LoVo (cell line): Measurements from ENCODE around the gene SPTBN5.

Experiments
- DNase-seq: peaks from one replicate; pipeline ENCODE4 v3.0.0-alpha.2; 2016; ENCODE audit warnings: low spot score

SPTBN5 gene

DNA sequence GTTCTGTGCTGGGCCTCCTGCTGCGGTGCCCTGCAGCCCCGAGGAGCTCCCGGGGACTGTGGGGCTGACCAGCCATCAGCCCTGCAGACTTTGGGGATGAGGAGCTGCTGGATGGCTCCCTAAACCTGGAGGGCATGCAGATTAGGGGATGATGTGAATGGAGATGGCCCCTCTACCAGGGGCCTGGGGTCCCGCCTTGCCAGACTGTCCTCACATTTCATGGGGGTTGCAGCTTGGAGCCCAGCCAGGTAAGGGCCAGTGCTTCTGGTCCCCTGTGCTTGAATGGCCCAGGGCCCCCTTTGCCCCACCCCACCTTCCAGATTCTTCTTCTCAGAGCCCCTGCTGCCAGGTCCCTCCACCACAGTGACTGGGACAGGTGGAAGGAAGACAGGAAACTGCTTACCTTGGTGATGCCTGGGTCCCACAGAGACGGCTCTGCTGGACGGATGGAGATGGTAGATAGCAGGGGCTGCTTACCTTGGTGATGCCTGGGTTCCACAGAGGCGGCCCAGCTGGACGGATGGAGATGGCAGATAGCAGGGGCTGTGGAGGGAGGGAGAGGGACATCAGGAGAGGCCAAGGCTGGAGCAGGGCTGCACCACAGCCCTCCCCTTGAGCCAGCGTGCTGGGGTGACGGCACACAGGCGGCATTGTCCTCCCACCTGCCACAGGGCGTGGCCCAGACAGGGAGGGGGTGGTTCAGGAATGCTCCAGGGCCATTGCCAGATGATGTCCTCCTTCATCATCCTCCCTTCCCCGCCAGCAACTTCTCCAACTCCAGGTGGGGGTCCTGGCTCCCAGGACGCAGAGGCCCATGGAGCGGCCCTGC, at the start of gene SPTBN5:
TSS of gene SPTBN5 (minus strand) at position 632 of the 829 bp plus-strand sequence. CDS start at position 76, 556 bp downstream.
- DNase-seq: peak; percentile 8

DNA sequence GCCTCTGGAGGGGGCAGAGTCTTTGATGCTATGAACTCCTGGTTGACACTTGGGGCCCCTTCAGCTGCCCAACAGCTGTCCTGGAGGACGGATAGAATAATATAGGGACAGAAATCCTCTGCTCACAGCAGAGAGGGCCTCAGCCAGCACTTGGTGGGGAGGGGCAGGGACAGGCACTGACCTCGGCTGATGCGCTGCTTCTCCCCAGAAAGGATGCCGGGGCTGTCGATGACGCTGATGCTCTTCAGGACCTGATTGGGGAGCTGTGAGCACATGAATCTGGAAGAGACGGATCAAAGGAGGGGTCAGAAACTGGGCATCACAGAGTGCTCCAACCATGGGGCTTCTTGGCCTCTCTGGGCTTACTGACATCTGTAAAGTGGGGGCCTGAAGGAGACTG, 49.0 kb upstream of the SPTBN5 start:
- no peak for DNase-seq

DNA sequence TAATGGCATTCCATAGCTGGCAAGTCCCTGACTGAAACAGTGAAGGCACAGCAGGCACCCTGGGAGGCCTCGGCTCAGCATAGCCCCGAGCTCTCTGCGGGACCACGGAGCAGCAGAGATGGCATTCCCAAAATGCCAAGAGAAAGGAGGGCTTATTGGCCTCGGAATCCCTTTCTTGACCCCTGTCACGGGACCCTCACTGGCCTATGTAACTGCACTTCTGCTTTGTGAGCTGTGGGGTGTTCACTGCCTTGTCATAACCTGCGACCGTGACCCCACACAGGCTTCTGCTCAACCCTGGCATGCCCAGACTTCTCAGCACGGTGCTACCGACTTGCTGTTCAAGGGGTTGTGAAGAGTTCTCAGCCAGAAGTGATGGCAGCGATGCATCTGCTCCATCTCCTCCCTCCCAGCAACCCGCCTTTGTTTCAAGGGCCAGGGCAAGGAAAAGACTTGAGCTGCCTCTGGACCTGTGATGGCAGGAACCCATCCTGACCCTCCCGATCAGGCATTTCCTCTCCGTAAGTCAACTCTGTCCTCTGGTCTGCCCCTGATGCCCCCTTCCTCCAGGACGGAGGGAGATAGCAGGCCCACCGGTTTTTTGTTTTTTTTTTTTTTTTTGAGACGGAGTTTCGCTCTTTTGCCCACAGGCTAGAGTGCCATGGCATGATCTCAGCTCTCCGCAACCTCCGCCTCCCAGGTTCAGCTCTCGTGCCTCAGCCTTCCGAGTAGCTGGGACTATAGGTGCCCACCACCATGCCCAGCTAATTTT, 48.0 kb upstream of the SPTBN5 start:
- DNase-seq: no peak

DNA sequence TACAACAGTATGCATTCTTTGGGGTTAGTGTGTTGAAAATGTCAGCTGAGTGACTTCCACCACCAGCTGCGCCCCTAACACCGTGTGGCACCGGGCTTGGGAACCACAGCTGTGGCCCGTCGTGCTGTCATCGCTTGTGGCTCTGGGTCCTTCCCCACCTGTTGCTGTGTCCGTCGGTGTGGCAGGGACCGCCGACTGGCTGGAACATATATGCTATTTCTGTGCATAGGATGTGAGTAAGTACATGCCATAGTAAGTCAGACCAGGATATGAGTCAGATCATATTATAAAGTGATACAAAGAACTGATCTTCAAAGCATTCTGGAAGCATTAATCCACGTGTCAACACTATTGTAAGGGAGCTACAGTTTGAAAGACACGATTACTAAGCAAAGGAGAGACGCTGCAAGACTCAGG, 46.6 kb upstream of the SPTBN5 start:
- no peak for DNase-seq

DNA sequence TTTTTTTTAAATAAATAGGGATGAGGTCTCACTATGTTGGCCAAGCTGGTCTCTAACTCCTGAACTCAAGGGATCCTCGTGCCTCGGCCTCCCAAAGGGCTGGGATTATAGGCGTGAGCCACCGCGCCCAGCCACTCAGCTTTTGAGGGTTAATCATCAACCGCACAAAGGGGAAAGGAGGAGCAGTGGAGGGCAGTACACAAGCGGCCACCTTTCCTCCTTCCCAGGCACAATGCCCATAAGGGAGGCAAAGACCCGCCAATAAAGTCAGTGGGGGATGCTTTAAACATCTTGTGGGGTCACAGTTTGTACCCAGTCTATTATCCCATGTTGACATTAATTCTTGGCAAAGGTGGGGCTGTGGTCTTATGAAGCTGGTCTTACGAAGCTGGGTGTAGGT, 46.1 kb upstream of the SPTBN5 start:
- no peak for DNase-seq

DNA sequence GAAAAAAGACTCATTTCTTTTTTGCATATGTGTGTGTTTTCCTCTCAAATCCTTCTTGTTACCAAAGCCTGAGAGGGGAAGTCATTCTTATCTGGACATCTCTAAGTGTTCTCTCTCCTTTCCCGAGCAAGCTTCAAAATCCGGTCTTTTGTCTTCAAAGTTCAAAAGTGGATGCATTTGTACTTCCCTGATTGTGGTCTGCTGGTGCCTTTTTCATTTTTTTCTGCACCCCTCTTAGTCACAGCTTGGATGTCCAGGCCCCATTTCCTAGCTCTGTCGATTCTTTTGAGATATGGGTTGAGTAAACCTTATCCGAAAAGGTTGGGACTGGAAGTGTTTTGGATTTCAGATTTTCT, 43.7 kb upstream of the SPTBN5 start:
- no peak for DNase-seq

DNA sequence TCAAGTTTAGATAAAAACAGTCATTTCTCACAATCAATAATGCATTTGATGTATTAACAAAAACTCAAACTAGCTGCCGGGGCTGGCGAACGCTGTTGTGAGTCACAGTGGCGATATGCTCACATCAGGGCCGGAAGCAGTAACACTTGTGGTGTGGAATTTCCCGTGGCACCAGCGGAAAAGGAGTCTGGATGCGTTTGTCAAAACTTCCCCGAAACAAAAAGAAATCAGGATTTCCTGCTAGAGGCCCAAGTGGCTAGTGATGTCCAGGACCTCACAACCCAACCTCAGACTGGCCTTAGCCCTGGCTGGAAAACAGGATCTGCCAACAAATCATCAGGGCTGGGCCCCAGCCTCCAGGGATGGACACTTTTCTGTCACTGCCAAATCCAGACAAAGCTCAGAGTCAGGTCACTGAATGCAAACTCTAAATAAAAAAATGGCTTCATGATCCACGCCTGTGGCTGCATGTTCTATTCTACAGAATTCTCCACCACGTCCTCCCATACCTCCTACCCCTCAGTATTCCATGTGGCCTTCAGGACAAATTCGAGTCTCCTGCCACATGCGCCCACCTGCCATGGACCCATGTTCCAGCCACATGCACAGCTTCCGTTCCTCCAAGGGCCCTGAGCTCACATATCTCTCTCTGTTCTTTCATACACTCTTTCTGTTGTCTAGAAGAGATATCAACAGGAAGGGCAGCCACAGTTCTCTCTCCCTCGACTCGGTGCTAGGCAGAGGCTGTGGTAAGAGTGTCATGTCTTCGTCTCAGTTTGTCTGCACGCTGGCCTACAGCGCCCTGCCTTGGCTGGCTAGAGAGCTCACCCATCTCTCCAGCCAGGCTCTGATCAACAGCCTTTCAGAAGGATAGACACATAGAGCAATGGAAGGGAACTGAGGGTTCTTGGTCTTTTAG, 43.1 kb upstream of the SPTBN5 start:
- no peak for DNase-seq

DNA sequence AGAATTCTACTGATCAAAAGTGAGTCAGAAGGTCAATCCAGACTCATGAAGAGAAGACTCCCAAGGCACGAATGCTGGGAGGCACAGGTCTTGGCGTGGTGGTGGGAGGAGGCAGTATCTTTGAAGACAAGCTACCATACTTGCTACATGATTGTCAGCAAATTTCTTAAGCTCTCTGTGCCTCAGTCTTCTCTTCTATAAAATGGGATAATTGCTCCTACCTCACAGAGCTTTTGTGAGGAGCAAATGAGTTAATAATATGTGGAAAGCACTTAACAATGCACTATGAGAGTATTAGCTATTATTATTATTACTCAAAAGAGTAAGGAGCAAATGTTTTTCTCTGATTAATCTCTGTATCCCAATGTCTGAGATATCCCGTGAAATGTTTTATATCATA, 42.3 kb upstream of the SPTBN5 start:
- DNase-seq: no peak

DNA sequence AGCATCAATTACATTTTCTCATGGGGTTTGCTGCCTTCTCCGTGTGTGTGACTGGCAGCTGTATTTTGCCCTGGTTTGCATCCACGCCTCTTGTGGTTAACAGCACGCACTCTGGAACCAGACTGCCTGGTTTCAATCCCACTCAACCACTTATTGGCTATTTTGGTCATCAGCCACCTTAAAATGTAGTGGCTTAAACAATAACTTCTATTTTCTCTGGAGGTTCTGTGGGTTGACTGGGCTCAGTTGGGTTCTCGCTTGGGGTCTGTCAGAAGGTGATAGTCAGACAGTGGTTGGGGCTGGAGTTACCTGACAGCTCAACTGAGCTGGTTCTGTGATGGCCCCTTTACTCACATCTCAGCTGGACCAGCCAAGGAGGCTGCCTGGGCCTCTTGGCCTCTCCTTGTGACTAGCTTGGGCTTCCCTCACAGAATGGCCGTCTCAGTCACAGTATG, 41.7 kb upstream of the SPTBN5 start:
- no peak for DNase-seq

DNA sequence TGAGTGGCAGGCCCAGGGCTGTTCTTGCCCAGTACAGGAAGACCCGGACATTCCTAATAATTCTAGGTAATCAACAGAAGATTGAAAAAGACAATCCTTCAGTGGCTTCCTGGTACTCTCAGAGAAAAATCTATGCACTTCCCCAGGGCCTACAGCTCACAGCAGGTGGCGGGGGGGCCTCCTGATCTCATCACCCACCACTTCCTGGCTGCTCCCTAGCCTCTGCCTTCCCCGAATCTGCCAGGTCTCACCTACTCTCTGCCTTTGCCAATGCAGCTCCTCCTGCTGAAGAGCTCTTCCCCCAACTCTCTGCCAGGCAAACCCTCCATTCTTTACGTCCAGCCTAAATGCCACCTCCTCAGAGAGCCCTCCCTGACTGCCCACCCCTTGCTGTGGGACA, 41.0 kb upstream of the SPTBN5 start:
- no peak for DNase-seq

DNA sequence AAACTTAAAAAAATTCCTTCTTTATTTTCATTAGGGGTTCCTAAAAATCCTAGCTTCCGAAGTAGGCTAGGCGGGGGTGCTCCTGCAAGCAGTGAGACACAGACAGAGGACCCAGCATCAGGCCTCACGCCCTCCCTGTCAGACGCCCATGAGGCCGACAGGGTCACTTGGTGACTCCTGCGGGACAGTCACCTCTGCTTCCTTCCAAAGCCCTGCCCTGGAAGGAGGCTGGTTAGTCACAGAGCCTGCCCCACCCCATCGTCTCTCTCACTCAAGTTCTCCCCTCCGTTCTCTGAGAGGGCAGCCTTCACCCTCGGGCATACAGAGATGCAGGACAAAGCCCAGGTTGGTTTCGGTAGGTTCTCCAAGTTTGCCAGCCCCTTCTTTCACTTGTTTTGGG, 39.9 kb upstream of the SPTBN5 start:
- DNase-seq: peak; percentile 77

DNA sequence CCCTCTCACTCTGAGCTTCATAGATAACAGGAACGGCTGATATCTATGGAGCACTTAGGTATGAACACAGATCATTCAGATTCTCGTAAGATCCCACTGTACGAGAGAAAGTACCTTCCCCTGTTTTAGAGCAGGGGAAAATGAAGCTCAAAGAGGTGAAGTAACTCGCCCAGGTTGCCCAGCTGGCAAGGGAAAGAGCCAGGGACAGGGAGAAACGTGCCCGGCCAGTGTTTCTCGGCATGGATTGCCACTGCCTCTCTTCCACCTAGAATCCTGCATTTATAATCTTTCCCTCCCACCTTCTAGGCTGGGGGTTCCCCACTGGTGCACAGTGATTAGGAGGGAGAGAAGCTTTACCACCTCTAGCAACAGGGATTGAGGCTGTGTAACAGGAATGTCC, 39.5 kb upstream of the SPTBN5 start:
- DNase-seq: no peak

DNA sequence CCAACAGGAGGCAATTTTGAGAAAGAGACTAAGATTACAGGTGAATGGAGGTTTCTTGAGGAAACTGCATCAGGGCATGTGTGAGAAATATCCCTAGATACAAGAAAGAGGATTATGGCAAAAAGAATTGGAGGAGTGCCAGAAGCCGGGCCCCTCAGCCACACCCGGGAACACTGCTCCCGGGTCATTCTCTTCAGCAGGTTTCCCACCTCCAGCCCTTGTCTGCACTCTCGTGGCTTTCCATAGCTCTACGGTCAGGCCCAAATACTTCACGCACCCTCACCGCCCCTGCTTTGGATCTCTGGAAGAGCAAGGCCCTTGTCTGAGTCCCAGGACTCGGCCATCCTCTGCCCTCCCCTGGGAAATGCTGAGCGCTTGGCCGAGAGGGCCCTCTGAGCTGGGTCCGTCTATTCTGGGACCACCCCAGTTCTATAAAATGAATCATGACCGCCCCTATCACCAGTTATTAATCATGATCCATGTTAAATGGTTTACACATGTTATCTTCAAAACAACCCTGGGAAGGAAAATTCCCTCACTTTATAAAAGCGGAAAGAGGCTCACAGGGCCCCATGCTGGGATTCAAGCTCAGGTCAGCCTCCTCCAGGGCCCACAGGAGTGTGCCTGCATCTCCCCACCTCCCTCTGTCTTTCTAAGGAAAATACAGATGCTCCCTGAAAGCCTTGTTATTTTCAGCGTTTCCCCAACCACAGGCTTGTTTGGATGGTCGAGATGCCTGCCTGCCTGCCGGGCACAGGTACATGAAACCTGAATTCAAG, 38.8 kb upstream of the SPTBN5 start:
- no peak for DNase-seq

DNA sequence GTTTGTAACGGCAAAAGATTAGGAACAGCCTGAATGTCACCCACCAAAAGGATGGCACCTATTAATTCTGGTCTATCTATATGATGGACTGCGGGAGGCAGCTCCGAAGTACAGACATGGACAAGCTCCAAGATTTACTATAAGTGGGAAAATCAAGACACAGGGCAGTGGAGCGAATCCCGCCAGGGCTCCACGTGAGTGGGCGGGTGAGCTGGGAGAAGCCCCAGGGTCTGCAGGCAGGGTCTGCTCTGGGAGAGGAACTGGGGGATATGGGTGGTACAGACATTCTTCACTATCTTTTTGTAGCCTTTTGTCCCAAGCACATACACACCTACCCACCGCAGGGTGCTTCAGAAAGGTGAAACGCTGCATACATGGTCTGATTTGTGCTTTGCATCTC, 38.2 kb upstream of the SPTBN5 start:
- no peak for DNase-seq

DNA sequence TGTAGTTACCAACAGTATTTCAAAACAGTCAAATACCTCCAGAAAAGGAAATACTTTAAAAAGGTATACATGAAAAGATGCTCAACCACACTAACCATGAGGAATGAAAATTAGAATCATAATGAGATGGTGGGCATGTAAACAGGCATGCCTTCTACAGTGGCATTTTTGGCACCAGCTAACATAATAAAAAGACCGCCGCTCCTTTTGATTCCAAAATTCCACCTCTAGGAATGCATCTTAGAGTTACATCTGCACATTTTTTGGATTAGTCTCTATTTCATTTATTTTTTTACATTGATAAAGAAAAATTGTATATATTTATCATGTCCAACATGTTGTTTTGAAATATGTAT, 37.0 kb upstream of the SPTBN5 start:
- no peak for DNase-seq

DNA sequence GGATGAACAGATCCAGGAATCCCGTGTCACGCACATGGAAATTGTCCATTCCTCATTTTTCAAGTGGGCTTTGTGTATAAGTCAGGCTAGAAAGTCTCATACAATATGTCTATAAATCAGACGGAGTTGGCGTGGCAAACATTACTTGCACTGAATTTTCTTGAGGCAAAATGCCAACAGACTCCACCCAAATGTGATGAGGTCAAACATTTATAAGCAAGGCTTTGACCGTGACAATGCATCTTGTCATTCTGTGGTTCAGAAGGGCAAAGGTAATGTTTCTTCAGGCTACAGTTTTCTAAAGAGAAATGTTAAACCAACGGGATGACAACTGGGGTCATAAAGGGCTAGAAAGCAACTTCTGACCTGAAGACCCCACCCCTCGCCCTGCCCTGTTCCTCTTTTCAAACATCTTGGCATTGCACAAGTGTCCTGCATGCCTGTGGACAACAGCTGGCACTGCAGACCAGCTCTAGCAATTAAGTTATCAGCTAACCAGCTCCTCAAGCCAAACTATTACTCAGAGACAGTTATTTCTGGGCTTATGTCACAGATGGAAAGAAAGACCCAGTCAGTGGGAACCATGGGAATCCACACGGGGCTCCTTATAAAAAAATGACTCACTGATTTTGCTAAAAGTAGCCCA, 36.5 kb upstream of the SPTBN5 start:
- DNase-seq: peak; percentile 86

DNA sequence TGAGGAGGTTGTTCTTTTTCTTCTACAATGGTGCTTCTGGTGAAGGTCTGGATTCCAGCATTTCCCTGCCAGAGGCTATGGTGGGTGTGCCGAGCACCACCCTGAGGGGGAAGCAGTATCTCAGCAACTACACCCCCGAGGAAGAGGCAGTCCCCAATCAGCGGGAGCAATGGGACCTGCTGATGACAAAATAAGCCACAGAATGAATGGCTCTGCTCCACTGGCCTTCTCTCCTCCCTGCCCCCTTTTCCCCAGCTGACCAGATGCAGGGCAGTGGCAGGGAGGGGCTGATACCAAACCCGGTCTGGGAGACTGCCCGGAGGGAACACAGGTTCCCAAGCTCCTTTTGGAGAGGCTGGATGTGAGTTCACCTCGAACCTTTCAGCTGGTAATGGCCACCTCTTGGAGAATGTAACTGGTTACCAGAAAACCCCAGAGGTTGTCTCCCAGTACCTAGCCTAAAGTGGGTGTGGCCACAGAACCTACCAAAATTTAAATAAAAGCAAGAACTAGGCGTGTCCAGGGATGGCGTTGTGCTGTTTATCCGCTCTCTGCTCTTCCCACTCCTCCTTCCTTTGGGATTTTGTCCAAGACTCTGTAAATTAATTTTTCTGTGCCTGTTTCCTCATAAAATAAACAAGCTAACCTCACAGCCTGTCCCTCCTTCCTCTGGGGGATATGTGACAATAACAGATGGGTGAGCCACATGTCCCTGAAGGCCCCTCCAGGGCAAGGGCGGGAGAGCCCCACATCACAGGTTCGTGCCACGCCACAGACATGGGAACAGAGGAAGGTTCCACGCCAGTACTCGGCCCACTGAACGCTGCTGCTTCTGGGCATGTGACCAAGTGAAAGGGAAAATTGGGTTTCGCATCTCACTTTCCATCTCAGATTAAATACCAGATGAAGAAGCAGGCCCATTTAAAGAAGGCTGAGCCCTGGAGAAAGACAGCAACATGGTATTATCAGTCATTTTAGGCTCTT, 35.1 kb upstream of the SPTBN5 start:
- DNase-seq: no peak

DNA sequence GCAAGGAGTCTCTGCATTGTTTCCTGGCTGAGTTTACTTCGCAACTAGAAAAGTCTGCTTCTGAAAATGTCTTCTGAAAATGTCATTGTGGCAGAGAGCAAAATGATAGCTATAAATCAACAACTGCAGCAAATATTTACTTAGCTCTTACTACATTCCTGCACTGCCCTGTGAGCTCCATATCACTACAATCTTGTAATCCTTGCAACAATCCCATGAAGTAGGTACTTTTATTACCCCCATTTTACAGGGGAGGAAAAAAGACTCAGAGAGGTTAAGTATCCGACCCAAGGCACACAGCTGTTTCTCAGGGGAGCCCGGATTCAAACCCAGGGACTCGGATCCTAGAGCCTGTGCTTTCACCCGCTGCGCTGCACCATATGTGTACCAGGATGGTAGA, 34.2 kb upstream of the SPTBN5 start:
- DNase-seq: peak; percentile 54

DNA sequence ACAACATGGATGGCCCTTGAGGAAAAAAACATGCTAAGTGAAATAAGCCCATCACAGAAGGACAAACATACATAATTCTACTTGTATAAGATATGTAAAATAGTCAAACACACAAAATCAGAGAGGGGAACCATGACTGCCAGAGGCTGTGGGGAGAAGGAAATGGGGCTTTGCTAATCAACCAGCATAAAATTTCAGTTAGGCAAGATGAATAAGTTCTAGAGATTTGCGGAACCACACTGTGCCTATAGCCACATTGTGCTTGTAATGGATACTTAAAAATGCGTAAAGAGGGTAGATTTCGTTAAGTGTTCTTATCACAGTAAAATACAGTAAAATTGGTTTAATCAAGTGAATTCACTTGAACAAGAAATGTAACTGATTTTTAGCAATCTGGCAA, 33.7 kb upstream of the SPTBN5 start:
- DNase-seq: no peak
